NCI-H748 (cell line): ENCODE results near the gene SELENOP.
"Not testable (repeated sequence)": the region's sequence is repeated elsewhere in the genome, so short reads cannot be mapped to it uniquely, and the experiment has no call there.

Experiments used
- DNase-seq: peaks from one replicate; lab custom pipeline; 2025; ENCODE audit not compliant: unreplicated experiment; lab: John Stamatoyannopoulos, UW

The SELENOP gene, protein sequence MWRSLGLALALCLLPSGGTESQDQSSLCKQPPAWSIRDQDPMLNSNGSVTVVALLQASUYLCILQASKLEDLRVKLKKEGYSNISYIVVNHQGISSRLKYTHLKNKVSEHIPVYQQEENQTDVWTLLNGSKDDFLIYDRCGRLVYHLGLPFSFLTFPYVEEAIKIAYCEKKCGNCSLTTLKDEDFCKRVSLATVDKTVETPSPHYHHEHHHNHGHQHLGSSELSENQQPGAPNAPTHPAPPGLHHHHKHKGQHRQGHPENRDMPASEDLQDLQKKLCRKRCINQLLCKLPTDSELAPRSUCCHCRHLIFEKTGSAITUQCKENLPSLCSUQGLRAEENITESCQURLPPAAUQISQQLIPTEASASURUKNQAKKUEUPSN

DNA sequence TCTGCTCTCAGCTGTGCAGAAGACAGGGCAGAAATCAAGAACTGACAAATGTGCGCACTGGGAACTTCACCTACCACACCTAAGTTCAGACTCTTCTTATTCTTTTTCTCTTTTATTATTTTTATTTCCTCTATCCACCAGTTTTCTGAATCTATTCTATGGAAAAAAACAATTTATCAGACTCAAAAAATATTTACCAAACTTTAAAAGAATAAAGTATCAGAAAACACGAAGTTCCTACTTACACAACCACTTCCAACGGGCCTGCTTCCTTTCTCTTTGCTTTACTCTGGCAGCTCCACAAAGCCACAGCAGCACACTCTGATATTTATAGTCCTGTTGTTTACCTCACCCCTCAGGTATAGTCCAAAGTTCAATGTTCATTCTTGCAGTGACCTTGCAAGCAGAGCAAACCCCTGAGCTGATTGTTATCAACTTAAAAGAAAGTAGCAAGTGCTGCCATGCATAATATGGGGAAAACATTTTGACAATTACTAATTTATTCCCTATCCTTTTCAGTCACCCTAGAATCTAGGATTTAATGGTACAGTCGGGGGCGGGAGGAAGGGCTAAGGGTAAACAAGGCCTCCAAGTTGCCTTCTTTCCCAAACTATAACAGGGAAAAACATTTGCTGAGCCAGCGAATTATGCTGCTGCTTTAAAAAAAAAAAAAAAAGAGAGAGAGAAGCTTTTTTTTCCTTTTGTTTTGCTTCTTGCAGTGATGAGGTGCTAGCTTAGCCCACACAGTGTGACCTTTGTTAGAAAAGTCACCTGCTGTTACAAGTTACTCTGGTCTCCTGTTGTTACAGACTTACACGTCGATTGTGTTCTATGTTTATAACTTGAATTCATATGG is at the start of gene SELENOP:
TSS of gene SELENOP (minus strand) at position 302 of the 856 bp plus-strand sequence. CDS start 3,539 bp downstream, outside the sequence.
- DNase-seq, result peak; percentile 94

GRCh38 chr5:42858687-42859086 is 47.0 kb upstream of the SELENOP start:
- DNase-seq, result peak; percentile 34

DNA sequence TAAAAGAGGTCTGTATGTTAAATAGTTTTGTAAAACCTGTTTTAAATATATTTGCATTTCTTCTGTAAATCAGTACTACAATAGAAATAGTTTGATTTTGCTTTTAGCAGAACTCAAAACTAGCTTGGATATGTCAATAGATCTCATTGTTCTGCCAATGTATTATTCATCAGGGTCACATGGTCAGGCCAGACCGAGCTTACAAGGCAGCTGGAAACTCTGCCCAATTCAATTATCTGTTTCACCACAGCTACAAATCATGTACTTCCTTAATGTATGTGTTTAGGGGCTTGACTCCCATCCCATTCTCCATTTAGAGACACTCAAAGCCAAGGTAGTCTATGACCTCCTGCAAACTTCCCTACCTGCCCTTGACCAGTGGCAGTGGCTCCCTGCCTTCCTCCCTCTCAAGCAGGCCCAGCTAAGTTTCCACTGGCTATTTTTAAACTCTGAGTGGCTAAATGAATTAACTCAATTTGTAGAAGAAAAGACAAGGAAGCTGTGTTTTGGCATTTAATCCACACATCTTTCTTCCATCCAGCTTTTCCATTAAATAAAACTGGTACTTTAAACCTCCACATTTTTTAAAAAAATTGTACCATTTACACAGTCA is 46.4 kb upstream of the SELENOP start:
- DNase-seq, result peak; percentile 58

DNA sequence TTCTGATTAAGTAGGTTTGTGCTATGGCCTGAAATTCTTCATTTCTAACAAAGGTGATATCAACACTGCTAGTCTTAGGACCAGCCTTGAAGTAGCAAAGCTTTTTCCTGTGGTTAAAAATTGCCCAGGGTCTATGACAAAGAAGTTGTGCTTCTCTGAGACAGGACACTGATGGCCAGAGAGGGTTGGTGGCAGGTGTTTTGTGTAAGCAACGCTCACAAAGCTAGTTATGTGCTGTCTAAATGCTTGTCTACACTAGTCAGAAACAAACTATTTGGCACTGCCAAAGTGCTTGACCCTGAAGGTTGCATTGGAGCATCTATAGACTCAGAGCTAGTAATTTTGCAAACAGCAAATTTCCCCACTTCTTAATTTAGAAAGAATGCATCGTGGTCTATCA is 44.1 kb upstream of the SELENOP start:
- no peak for DNase-seq

- DNase-seq, result no peak
These were observed 43.7 kb upstream of the SELENOP start for GRCh38 chr5:42855386-42855785.

- no peak for DNase-seq
These were observed 43.1 kb upstream of the SELENOP start for GRCh38 chr5:42854795-42855194.

- DNase-seq, result no peak
These were observed 41.1 kb upstream of the SELENOP start for GRCh38 chr5:42852826-42853225.

- no peak for DNase-seq
These were observed 39.8 kb upstream of the SELENOP start for GRCh38 chr5:42851481-42851880.

GRCh38 chr5:42848545-42848944 is 36.9 kb upstream of the SELENOP start:
- no peak for DNase-seq

- not testable (repeated sequence) for DNase-seq
These were observed 32.7 kb upstream of the SELENOP start for GRCh38 chr5:42844408-42844807.

DNA sequence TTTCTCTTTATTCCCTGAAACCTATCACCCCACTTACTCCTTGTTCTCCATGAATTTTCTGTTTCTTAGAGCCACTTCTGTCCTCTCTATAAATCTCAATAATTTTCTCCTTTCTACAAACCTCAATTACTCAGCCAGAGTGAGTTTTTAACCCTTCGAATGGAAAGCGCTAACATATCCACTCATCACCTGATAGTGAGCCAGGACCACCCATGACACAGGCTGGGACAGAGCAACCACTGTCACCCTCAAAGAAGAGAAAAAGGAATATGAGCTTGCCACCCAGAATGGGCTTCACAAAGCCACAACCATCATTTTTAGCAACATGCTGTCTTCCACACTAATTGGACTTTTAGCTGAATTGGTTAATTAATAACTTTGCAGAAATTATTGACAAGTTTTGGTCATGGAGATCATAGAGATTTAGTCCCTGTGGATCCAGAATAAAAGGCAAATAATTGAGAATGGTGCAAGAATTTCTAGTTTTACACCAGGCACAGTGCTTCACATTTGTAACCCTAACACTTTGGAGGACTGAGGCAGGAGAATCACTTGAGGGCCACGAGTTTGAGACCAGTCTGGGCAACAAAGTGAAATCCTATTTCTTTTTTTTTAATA is 32.1 kb upstream of the SELENOP start:
- no peak for DNase-seq

DNA sequence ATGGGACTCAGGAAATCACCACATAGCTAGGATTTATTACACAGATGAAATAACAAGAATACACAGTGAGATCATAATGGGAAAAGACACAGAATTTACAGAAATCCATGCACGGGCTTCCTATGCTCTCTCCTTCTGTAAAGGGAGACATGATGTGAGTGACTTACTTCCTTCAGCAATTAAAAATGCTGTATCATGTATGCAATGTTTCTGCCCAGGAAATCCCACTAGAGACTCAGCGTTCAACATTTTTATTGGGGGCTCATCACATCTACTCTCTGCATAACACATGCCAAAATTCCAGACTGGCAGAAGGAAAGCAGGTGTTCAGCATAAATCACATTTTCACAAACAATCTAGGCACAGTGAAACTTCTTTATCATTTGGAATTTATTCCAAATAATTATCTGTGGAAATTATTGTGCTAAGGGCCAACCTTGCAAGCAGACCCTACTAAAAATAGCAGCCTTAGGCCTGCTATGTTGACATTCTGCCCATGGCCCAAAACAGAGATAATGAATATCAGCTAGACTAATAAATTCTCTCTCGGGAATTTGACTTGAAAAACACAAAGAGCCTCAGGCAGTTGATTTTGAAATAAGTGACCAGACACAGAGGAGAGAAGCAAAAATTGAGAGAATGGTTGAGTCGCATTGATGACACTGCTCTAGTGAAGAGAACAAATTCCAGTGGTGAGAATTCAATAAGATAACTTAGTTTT is 31.4 kb upstream of the SELENOP start:
- DNase-seq, result no peak

GRCh38 chr5:42840842-42841567 is 29.3 kb upstream of the SELENOP start:
- no peak for DNase-seq

- DNase-seq, result no peak
These were observed 28.6 kb upstream of the SELENOP start for GRCh38 chr5:42840269-42840668.

- DNase-seq, result no peak
These were observed 27.5 kb upstream of the SELENOP start for GRCh38 chr5:42839196-42839595.

DNA sequence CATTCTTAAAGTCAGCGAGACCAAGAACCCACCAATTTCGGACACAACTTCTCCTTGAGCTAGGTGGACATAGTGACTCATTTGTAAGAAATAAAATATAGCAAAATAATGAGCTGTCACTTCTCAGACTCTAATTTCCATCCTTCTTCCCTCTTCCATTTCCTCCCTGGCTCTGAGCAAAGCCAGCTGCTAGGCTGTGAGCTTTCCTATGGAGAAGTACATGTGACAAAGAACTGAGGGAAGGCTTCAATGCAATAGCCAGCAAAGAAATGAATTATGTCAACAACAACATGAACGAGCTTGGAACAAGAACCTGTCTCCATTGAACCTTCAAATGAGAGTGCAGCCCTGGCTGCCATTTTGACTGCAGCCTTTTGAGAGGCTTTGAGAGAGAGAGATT is 25.9 kb upstream of the SELENOP start:
- no peak for DNase-seq

GRCh38 chr5:42836070-42836769 is 24.5 kb upstream of the SELENOP start:
- DNase-seq, result no peak

GRCh38 chr5:42832060-42832459 is 20.4 kb upstream of the SELENOP start:
- DNase-seq, result no peak

DNA sequence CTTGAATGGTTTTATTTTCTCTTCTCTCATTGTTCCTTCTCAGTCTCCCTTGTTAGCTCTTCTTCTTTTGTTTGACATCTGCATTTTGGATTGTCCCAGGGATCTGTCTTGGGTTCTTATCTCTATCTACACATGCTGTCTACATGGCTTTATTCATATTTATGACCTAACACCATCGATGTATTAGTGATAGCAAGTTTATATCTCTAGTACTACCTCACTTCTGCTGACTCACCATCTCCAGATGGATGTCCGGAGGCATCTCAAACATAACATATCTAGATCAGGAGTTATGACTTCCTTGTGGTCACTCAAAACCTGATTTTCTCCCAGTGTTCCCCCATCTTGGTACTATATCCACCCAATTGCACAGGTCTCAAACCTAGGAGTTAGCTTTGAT is 19.2 kb upstream of the SELENOP start:
- DNase-seq, result no peak
